Measurements from ENCODE around the gene IL34.

Gene IL34

GRCh38 chr16:70662991-70663523 is 16.7 kb downstream of the IL34 start:
- H3K27me3 ChIP-seq (ENCODE audit: insufficient read depth, poor library complexity, severe bottlenecking), result no peaks in the 10 kb centered on the region
- no peak for DNase-seq (ENCODE audit: low read depth in 1 of 2, low spot score in 1 of 2)
- TF ChIP-seq GABPA (IDR thresholded peaks at IDR 0.05; ENCODE audit: low read depth) (no peak), REST (IDR thresholded peaks at IDR 0.05; ENCODE audit: insufficient replicate concordance, low read depth) (no peak), SPI1 (IDR thresholded peaks at IDR 0.05; ENCODE audit: borderline replicate concordance, low read depth) (peak; percentile 12; the same call in 1 of the 2 replicates), POLR2AphosphoS5 (IDR thresholded peaks at IDR 0.05; ENCODE audit: low read depth) (no peak)
- TF ChIP-seq, protein P1, sequence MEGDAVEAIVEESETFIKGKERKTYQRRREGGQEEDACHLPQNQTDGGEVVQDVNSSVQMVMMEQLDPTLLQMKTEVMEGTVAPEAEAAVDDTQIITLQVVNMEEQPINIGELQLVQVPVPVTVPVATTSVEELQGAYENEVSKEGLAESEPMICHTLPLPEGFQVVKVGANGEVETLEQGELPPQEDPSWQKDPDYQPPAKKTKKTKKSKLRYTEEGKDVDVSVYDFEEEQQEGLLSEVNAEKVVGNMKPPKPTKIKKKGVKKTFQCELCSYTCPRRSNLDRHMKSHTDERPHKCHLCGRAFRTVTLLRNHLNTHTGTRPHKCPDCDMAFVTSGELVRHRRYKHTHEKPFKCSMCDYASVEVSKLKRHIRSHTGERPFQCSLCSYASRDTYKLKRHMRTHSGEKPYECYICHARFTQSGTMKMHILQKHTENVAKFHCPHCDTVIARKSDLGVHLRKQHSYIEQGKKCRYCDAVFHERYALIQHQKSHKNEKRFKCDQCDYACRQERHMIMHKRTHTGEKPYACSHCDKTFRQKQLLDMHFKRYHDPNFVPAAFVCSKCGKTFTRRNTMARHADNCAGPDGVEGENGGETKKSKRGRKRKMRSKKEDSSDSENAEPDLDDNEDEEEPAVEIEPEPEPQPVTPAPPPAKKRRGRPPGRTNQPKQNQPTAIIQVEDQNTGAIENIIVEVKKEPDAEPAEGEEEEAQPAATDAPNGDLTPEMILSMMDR (IDR thresholded peaks at IDR 0.05; ENCODE audit: insufficient read depth, low read length), result no peak
- H3K4me3 ChIP-seq (replicated peaks; ENCODE audit: insufficient read depth, low read length), result no peak overlapping the region
- no peak overlapping the region for H3K27ac ChIP-seq (replicated peaks)

- no peak overlapping the region for H3K27ac ChIP-seq (replicated peaks)
- TF ChIP-seq POLR2AphosphoS5 (IDR thresholded peaks at IDR 0.05; ENCODE audit: low read depth), result 0 out of 2 replicates have a peak, but pooled peaks have one; percentile 16
- no peak for TF ChIP-seq SPI1 (IDR thresholded peaks at IDR 0.05; ENCODE audit: borderline replicate concordance, low read depth)
- TF ChIP-seq, protein P1 (IDR thresholded peaks at IDR 0.05; ENCODE audit: insufficient read depth, low read length), result no peak
- no peak for TF ChIP-seq GABPA (IDR thresholded peaks at IDR 0.05; ENCODE audit: low read depth)
- no peak for TF ChIP-seq REST (IDR thresholded peaks at IDR 0.05; ENCODE audit: insufficient replicate concordance, low read depth)
- no peak for DNase-seq (ENCODE audit: low read depth in 1 of 2, low spot score in 1 of 2)
Measured at GRCh38 chr16:70663524-70664324, 17.4 kb downstream of the IL34 start.

GRCh38 chr16:70664325-70665112 is 18.2 kb downstream of the IL34 start:
- no peak overlapping the region for H3K4me3 ChIP-seq (replicated peaks; ENCODE audit: insufficient read depth, low read length)
- no peak for DNase-seq (ENCODE audit: low read depth in 1 of 2, low spot score in 1 of 2)

More at GRCh38 chr16:70663524-70664324, 17.4 kb downstream of the IL34 start:
- H3K4me3 ChIP-seq (replicated peaks; ENCODE audit: insufficient read depth, low read length), result no peak overlapping the region
- no peaks in the 10 kb centered on the region for H3K27me3 ChIP-seq (ENCODE audit: insufficient read depth, poor library complexity, severe bottlenecking)

More at GRCh38 chr16:70664325-70665112, 18.2 kb downstream of the IL34 start:
- TF ChIP-seq REST (IDR thresholded peaks at IDR 0.05; ENCODE audit: insufficient replicate concordance, low read depth), result peak; percentile 40
- no peak for TF ChIP-seq POLR2AphosphoS5 (IDR thresholded peaks at IDR 0.05; ENCODE audit: low read depth)
- no peak for TF ChIP-seq GABPA (IDR thresholded peaks at IDR 0.05; ENCODE audit: low read depth)
- TF ChIP-seq SPI1 (IDR thresholded peaks at IDR 0.05; ENCODE audit: borderline replicate concordance, low read depth), result no peak
- TF ChIP-seq, protein P1 (IDR thresholded peaks at IDR 0.05; ENCODE audit: insufficient read depth, low read length), result no peak
- H3K27ac ChIP-seq (replicated peaks), result no peak overlapping the region
- no peaks in the 10 kb centered on the region for H3K27me3 ChIP-seq (ENCODE audit: insufficient read depth, poor library complexity, severe bottlenecking)

All from HL-60 (cell line).